ENCODE data around the gene NPAS3.

The NPAS3 gene

DNA sequence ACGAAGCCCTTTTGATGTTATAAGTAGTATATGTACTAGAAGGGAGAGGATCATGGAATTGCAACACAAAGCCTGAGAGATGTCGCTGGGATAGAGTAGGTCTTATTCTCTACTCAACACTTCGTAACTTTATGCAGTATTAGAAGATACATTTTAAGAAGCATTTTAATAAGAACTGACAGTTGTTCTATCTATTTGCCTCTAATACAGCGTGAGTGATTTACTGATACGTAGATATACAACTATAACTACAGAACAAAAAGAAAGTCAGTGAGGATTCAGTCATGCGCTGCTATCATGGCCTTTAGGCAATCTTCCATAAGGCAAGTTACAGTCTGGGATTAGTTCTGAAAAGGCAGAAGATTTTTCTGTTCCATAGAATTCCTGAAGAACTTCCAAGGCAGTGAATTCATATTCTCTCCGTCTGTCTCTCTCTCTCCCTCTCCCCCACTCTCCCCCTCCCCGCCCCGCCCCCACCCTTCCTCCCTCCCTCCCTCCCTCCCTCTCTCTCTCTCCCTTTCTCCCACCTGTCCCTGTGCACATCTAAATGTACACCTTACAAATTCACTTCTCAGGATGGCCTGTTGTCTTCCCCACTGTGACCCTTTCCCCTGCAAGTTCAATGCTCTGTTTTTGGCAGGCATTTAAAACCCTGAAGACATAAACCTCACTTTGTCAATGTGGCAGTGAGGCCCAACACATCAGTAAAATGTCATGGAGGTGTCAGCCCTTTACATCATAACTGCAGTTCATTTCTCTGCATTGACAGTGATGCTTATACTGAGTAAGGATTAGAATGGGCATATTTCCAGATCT lies 541.6 kb downstream of the NPAS3 start:
- no peak for DNase-seq (ENCODE audit: low read depth in 2 of 2)

GRCh38 chr14:33480887-33481184 lies 542.2 kb downstream of the NPAS3 start:
- no peak for DNase-seq (ENCODE audit: low read depth in 2 of 2)

DNA sequence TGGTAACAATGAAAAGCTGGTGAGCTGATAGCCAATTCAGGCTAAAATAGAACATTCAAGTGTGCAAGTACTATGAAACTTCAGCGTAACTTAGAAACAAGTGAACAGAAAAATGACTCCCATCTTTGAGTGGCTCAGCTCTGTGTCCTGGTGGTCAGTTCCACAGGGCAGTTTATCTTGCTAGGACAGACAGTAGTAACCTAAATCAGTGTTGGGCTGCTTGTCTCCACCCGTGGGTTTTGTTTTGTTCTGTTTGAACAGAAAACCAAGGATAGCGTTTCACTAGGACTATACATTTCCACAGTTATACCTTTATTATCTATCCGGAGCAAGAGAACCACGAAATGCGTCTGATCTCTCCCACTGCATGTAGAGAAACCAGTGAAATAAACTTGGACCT lies 544.4 kb downstream of the NPAS3 start:
- no peak for DNase-seq (ENCODE audit: low read depth in 2 of 2)

DNA sequence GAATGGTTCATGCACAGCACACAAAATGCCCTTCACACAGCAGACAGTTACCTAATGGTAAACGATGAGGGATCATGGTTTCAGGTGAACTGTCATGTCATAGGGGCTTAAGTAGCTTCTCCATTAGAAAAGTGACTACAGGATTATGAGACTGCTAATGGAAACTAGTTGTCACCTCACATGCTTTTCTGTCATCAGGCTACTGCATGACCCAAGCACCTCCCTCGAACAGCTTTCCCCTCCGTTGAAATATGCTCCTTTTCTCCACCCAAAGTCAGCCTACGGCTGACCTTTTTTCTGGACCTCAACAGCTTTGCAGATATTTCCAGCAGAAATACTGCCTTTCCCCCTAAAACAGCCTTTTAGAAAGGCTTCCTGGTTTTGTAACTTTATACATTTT lies 544.9 kb downstream of the NPAS3 start:
- DNase-seq (ENCODE audit: low read depth in 2 of 2) = no peak

DNA sequence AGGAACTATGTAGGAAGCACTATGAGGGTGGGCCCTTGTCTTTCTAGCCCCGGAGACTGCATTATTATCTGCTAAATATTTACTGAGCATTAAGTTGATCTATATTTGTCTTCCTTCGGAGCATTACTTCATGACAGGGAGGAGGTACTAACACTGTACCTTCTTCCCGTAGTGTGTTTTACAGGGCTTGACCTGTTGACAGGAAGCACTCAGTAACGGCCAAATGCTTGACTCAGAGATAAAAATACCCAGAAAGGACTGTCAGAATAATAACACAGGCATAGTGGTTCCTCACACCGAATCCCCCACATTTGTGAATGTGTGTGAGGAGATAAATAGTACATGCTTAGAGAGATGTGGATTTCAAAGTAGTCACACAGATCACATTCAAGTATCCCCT lies 545.6 kb downstream of the NPAS3 start:
- DNase-seq (ENCODE audit: low read depth in 2 of 2) = no peak

DNA sequence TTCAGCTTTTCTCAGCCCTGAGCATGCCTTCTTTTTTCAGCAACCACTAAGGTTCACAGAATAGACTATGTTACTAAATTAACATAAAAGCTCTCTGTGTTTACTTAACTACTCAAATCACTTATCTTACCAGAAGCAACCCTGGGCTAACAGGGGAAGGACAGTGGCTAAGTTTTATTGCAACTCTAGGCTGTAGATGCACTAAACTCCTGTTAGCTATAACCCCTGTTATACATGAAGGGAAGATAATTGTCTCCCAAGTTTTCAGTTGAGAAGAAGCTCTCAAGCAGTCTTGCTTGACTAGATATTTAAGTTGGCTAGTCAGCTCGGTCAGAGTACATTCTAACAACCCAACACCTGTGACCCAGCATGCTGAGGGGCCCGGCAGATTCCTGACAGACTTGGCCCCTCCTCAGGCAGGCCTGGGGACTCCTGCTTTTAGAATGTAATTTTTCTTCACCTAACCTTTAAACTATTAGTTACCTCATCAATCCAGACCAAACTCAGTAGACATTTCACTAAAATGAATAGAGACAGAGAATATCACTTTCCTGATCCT lies 547.7 kb downstream of the NPAS3 start:
- no peak for DNase-seq (ENCODE audit: low read depth in 2 of 2)

DNA sequence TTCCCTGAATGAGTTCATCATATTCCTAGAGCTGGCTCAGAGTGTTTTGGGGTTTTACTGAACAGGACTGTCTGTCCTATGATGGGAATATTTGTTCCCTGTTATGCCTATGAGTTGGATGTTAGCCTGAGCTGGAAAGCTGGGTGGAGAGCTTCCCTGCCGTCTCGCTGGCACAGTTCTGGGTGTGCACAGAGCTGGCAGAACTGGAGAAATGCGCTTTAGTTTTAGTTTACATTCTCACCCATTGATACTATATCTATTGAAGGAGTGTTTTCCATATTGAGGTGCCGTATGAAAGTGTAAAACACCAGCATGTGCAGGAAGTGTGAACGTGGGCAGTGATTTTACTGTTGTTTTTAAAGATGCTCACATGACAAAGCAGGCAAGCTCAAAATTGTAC lies 549.9 kb downstream of the NPAS3 start:
- no peak for DNase-seq (ENCODE audit: low read depth in 2 of 2)

GRCh38 chr14:33490555-33490954 lies 551.9 kb downstream of the NPAS3 start:
- no peak for DNase-seq (ENCODE audit: low read depth in 2 of 2)

GRCh38 chr14:33491112-33491511 lies 552.4 kb downstream of the NPAS3 start:
- DNase-seq (ENCODE audit: low read depth in 2 of 2) = no peak

DNA sequence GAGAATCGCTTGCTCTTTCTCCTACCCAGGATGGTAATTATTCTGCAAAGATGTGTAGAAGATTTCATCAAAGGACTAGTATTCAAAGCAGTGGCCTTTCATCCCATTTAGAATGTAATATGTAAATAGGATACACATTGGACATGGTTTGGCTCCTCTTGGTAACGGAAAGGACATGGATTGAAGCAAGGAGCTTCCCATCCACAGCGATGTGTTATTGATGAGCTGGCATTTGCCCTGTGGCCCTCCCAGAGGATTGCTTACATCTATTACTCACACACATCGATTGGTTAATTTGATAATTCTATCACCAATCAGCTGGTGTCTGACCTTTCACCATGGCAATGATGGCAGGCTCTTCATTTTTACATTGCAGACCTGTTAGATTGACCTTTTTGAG lies 553.8 kb downstream of the NPAS3 start:
- DNase-seq (ENCODE audit: low read depth in 2 of 2) = no peak

- DNase-seq (ENCODE audit: low read depth in 2 of 2) = no peak
Observed at GRCh38 chr14:33493266-33493665, 554.6 kb downstream of the NPAS3 start.

- no peak for DNase-seq (ENCODE audit: low read depth in 2 of 2)
Observed at GRCh38 chr14:33493990-33494389, 555.3 kb downstream of the NPAS3 start.

- no peak for DNase-seq (ENCODE audit: low read depth in 2 of 2)
Observed at GRCh38 chr14:33499687-33500086, 561.0 kb downstream of the NPAS3 start.

- no peak for DNase-seq (ENCODE audit: low read depth in 2 of 2)
Observed at GRCh38 chr14:33504246-33505099, 565.8 kb downstream of the NPAS3 start.

DNA sequence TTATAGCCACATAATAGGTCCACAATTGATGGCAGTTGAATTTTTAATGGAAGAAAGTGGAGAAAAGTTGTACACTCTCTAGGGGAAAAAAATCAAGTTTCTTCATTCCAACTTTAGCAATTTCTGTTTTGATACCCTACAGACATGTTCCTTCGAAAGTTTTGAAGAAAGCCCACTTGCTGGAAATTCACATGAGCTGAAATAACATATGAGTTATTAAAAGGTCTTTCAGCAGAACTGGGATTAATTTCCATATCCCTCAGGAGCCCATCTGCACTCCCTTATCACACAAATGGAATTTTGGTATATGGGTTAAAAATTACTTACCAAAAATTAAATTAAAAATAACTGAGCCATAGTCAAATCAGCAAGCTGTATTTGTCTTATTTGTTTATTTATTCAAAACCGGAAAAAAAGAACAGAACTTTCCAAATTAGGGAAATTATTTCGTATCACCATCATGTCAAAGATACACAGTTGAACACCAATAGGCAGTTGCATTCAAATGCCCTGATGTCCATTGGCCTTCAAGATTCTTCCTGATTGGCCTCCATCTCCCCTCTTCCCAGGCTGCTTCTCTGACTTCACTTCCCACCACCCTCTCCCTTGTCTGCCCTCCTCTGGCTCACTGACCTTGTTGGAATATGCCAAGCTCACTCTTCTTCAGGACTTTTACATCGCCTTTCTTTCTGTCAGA lies 566.7 kb downstream of the NPAS3 start:
- no peak for DNase-seq (ENCODE audit: low read depth in 2 of 2)

DNA sequence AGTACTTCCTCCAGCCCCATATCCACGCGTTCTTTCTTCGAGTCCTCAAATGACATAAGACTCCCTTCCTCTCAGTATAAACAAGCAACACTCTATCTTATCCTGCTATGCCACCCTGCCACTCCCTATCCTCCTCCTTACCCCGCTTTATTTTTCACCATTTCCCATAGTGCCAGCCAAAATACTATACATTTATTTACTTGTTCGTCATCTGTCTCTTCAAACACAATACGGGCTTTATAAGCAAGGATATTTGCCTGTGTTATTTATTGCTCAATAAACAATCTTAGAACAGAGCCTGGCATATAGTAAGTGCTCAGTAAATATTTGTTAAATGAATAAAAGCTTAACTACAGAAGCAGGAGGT lies 567.3 kb downstream of the NPAS3 start:
- DNase-seq (ENCODE audit: low read depth in 2 of 2) = no peak

GRCh38 chr14:33508126-33509062 lies 569.7 kb downstream of the NPAS3 start:
- no peak for DNase-seq (ENCODE audit: low read depth in 2 of 2)

GRCh38 chr14:33509454-33509853 lies 570.8 kb downstream of the NPAS3 start:
- DNase-seq (ENCODE audit: low read depth in 2 of 2) = no peak

DNA sequence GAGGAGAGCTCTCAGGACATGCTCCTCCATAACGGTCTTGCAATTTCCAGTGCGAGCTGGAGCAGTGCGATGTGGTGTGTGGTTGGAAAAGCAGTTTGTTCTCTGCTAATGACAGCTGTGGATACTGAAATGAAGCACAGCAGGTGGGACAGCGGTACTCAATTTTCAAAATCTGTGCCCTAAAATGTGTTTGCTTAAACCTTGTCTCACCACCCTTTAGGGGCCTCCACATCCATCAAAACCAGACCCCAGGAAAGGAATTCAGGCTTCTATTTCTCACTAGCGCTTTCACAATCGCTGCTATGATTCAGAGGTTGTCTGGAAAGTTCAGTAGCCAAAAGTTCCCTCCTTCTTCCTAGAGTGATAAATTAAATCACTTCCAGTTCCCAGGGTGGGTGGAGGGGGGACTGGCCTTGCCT lies 571.4 kb downstream of the NPAS3 start:
- no peak for DNase-seq (ENCODE audit: low read depth in 2 of 2)

GRCh38 chr14:33510991-33511390 lies 572.3 kb downstream of the NPAS3 start:
- DNase-seq (ENCODE audit: low read depth in 2 of 2) = no peak

Measured in stimulated activated CD8-positive, alpha-beta memory T cell treated with anti-CD3 and anti-CD28 coated beads, Interleukin-2, amount 100 ng/mL, for 48 hours (primary cell).